Vagina (tissue), 2 donors: ENCODE measurements around the gene SMTN.

Experiments used
- CTCF ChIP-seq, 3 experiments: fragments of 450-650 bp in 2 of 3; fragments of 200-600 bp in 1 of 3; sonication (generic) in 1 of 3; IDR thresholded peaks; one replicate each; pipeline ENCODE4 v1.5.1; 2017 to 2019; ENCODE audit warnings: antibody characterized with exemption in 3 of 3, mild to moderate bottlenecking in 2 of 3, moderate library complexity in 2 of 3
- POLR2A ChIP-seq, 2 donors: fragments of 450-650 bp; IDR thresholded peaks; one replicate each; pipeline ENCODE4 v1.6.1; 2017; ENCODE audit warnings: antibody characterized with exemption in 2 of 2, mild to moderate bottlenecking in 2 of 2, moderate library complexity in 2 of 2

GRCh38 chr22:31126128-31126868 lies 45.2 kb downstream of the SMTN start:
- no peak for TF ChIP-seq CTCF (IDR thresholded peaks at IDR 0.05)
- TF ChIP-seq POLR2A (IDR thresholded peaks at IDR 0.05), result no peak
